D341Med (cell line): Measurements from ENCODE around the gene DNAJA4.

ENCODE experiments used
- DNase-seq: peaks from one replicate; pipeline ENCODE4 v3.0.0; 2012; ENCODE audit warnings: low spot score

Gene DNAJA4

DNA sequence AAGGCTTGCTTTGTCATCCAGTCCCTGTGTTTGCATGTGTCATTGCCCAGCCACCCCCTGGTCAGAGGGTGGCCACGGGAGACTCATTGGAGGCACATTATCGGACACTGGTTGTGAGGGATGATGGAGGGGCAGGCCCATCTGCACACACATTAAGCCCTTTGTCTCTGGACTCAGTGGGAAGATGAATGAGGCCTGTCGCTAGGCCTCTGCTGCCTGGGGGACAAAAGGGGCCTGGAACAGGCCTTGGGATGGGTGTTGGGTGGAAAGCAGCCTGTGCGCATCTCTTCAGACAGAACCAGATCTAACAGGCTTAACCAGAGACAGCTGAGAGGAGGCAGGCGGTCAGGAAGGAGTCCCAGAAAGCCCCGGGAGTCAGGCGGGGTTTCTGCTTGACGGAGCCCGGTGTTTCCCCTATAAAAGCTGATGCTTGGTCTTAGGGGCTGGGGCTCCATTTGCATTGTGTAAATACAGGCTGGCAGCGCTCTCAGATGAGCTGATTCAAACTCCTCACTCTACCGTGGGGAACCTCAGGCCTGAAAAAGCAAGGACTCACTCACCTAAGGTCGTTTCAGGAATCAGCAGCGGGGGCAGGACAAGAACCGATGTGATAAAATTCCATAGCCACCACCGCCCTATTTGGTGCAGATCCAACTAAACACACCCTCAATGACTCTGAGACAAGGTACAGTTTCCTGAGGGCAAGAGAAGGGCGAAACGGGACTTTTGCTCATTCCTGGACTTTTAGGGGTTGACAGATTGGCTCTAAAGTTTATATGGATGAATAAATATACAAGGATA lies 52.1 kb downstream of the DNAJA4 start:
- DNase-seq, result no peak

DNA sequence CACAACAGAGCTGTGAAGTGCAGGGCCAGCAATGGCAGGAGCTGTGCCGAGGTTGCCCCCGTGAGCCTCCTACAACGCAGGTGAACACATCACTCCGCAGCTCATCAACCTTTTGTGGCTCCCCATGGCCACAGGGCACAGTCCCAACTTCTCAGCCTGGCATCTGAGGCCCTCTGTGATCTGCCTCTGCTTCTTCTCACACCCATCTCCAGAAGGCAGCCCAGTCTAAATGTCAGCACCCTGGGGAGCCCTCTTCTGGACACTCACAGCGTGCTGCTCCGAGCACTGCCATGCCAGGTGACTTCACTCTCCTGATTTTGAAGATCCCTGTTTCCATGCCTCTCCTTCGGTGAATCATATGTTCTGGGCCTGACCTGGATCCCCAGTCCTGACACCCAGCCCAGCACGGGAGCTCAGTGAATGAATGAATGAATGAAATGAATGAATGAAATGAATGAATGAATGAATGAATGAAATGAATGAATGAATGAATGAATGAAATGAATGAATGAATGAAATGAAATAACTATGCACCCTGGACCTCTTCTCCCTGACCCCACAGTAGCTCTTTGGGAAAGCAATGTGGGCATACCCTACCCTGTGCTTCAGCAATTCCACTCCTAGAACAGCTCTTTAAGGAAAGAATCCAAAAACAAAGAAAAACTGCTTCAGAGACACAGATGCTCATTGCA lies 52.9 kb downstream of the DNAJA4 start:
- no peak for DNase-seq

DNA sequence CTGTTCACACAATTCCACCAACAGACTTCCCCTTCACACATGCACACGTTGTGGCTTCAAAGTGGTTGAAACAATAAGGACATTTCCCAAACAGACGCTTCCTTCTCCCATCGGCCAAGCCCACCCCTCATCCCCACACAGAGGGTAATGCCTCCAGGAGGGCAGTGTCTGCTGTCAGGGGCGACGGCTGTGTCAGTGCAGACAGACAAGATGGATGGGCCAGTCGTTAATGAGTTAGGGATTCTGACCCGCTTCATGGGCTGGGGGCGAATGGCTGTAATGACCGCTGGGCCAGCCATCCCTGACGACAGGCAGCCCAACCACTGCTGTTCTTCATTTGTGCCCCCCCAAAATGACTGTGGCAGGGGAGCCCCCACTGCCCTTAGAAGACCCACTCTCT lies 55.2 kb downstream of the DNAJA4 start:
- no peak for DNase-seq

DNA sequence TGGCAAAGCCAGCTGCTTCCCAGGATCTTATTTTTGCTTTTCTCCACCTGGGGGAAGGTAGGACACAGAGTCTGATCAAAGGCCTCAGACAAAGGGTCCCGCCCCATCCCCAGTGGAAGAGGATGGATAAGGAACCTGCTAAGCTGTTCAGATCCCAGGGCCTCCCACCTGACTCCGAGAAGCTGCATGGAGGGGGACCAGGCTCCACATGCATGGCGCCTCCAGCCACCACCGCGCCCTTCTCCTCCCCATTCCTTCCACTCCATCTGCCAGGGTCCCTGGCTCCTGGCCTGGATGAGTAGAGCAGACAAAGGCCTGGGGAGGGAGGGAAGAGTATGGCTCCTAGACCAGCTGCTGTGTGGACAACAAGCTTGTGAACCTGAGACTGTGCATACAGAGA lies 55.8 kb downstream of the DNAJA4 start:
- no peak for DNase-seq

DNA sequence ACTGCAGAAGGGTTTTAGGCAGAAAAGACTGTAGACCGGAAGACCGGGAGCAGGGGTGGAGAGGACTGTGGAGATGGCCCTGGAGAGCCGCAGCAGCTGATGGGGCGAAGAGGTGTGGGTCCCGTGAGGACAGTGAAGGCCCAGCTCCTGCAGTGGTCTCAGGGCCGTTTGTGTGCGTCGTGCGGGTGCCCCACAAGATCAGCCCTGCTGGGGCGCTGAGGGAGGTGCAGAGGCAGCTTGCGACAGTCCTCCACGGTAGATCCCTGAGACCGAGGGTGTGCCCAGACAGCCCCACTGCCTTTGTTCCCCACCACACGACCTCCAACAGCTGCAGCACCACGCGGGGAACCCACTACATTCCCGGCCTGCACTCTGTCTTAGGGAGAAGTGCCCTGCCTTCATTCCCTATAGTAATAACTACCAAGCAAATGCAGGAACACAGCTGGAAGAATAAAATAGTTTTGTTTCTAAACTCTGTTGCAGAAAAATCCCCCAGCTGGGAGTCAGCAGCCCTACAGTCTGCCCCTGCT lies 56.7 kb downstream of the DNAJA4 start:
- no peak for DNase-seq

DNA sequence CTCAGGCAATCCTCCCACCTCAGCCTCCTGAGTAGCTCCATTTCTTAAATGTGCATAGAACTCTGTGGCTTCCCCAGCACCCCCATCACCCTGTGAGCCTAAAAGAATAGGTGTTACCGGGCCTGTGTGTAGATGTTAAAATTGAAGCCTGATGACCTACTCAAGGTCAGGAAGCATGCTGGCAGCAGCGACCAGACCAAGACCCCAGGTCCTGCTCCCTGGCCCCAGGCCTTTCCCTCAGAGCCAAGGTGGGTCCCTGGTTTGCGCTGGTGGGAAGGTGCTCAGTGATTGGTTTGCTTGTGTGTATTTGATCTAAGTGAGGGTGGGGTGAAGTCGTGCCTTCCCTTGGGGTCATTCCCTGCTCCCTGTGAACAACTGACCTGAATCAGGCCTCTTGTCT lies 57.4 kb downstream of the DNAJA4 start:
- no peak for DNase-seq

DNA sequence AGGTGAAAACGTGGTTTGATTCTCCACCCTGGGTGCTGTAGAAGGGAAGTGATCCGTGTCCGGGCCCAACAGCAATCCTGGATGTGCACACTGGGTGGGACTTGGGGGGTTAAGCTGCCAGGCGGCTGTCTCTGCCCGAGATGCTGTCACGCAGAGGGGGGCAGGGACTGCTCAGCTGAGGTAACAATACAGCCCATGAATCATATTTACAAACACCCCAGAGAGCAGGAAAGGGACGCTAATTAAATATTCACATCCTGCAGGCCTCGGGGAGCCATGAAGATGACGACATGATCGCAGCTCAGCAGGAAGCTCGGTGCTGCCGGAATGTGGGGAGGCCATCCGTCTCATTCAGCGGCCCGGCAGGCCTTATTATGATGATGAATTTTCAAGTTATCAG lies 57.9 kb downstream of the DNAJA4 start:
- no peak for DNase-seq

DNA sequence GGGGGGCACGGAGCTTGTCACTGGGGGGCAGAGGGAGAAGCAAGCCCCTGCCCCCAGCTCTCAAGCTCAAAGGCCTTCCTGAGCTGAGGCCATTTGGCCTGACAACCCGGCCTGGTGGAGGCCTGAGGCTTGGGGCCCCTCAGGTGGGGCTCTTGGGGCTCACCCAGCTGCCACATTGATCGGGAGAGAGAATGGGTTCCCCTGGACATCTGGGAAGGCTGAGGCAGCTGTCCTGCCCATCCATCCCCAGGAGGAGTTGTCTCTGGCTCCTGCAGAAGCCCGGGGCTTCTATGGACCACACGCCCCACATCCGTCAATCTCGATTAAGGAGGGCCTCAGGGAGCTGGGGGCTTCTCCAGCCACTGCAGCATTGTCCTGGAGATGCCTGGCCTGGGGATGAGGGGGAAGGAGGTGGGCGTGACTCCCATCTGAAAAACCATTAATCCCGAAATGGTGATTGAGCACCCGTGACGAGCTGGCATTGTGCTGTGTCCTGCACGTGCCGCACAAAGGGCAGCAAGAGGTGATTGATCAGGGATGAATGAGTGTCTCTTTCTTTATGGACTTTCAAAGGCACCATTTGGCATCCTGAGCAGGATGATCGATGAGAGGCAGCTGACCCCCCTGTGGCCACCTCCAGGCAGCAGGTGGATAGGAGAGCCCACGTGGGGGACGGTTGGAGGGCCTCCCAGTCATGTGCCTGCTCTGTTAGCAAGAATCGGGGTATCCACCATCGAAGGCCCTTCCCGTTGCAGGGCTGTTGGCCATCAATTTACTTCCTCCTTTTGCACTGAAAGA lies 58.6 kb downstream of the DNAJA4 start:
- no peak for DNase-seq

DNA sequence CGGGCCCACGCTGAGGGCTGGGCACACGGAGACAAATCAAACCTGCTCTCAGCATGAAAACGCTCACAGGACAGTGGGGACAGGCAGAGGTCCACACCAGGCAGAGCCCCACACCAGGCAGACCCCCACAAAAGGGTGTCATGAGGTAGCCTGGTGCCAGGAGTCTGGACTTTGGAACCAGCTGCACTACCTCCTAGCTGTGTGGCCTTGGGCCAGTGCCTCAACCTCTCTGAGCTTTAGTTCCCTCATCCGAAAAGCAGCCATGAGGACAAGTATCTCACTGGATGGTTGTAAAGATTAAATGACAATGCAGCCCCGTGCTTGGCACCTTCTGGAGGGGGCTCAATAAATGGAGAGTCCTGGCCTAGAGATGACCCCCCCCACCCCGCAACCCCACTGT lies 59.3 kb downstream of the DNAJA4 start:
- DNase-seq, result no peak

DNA sequence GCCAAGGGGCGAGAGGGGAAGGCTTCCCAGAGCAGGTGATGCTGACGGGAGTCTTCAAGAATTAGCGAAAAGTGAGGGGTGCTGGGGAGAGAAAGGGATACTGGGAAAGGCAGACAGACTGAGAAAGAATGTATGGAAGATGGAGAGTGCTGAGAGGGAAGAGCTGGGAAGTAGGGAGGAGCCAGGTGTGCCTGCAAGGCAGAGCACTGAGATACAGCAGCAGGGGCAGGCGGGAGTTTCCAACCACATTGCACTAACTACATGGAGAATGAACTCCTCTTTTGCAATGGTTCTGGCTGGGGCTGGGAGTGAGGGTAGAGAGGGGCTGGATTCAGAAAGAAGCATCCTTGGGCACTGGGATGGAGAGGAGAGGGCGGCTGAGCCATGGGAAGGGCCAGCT lies 59.8 kb downstream of the DNAJA4 start:
- no peak for DNase-seq

DNA sequence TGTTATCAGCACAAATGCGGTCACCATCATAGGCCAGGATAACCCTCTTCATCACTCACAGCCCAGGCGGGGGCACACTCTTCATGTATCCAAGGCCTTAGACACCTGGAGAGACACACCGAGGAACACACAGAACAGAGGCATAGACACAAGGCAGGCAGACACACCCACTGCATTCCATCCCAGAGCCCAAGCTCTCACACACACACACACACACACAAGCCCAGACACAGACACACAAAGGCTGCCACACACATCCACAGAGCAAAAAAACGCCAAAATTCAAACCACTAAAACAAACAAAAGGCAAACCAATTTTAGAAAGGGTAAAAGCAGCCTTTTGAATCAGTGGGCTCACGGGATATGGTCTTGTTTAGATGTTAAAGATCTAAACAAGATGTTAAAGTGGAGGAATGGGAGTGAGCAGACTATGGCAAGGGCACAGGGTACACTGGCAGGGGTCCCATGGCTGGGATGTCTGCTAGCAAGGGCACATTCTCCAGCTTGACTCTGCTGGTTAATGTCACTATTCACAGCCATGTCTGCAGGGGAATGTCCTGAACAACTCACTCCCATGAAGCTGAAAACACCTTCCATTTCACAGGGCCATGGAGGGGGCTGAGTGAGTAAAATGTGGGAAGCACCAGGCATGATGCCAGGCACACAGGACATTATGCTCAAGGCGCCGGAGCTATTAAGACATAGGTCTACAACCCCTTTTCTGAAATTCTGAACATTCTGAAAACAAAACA lies 60.9 kb downstream of the DNAJA4 start:
- no peak for DNase-seq

DNA sequence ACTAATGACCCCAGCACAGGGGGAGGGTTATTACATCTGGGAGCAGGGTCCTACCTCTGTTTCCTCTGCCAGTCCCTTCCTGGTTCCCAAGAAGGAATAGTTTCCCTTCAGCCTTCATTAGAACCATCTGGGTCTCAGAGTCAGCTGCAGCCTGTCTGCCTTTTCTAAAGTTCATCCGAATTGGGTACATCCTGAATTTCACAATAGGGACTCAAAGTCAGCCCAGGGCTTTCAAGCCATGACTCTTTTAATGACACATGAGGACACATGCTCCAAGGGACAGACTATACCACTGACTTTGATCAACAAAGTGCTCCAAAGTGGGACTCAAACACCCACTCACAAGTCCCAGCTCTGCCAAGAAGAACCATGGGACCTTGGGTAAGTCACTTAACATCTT lies 63.1 kb downstream of the DNAJA4 start:
- DNase-seq, result no peak

DNA sequence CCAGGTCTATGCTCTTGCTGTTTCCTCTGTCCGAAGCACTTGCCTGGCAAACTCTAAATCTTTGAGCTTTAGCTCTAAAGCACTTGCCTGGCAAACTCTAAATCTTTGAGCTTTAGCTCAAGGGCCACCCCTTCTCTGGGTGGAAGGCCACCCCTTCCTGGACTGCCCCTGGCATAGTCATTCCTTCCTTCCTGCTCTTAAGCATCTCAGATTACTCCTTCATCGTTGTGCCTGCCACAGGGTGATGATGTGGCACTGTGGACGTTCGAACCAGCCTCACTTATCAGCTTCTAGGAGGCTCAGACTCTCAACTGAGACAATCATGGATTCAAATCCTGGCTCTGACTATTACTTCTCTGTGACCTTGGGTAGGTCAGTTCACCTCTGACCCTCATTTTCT lies 65.3 kb downstream of the DNAJA4 start:
- no peak for DNase-seq
